ENCODE results near the gene SHISA7. TPM values are rescaled to one million over a fixed set of nuclear protein-coding genes. Genes with fewer than 3 reads are reported as not detected.
A peak's percentile ranks its signal among the peaks of the same experiment; 100 is the strongest.

Gene SHISA7
- polyA plus RNA-seq, 1 donor: 0.18 TPM

GRCh38 chr19:55482156-55482961 lies 39.3 kb upstream of the SHISA7 start:
- no peak for DNase-seq

- DNase-seq: no peak
These were observed 38.7 kb upstream of the SHISA7 start for GRCh38 chr19:55481794-55482155.

- no peak for DNase-seq
These were observed 38.2 kb upstream of the SHISA7 start for GRCh38 chr19:55481148-55481793.

- no peak for DNase-seq
These were observed 36.5 kb upstream of the SHISA7 start for GRCh38 chr19:55479451-55480230.

GRCh38 chr19:55479045-55479444 lies 35.9 kb upstream of the SHISA7 start:
- DNase-seq: no peak

GRCh38 chr19:55478364-55478763 lies 35.3 kb upstream of the SHISA7 start:
- DNase-seq: no peak

- no peak for DNase-seq
These were observed 34.8 kb upstream of the SHISA7 start for GRCh38 chr19:55477905-55478304.

- DNase-seq: peak; percentile 100
These were observed 33.1 kb upstream of the SHISA7 start, which contains the start of gene ZNF628 for GRCh38 chr19:55476100-55476775. ZNF628 (plus strand) TSS chr19:55476617; CDS start chr19:55479911, 3,294 bp downstream.

- DNase-seq: no peak
These were observed 31.5 kb upstream of the SHISA7 start for GRCh38 chr19:55474269-55475265.

GRCh38 chr19:55473225-55474012 lies 30.3 kb upstream of the SHISA7 start:
- DNase-seq: no peak

- DNase-seq: no peak
These were observed 29.4 kb upstream of the SHISA7 start for GRCh38 chr19:55472463-55472862.

GRCh38 chr19:55471266-55471665 lies 28.2 kb upstream of the SHISA7 start:
- no peak for DNase-seq

GRCh38 chr19:55468054-55468393 lies 24.9 kb upstream of the SHISA7 start:
- no peak for DNase-seq

GRCh38 chr19:55467236-55468053 lies 24.3 kb upstream of the SHISA7 start:
- DNase-seq: peak; percentile 73

GRCh38 chr19:55466241-55466614 lies 23.1 kb upstream of the SHISA7 start:
- no peak for DNase-seq

- no peak for DNase-seq
These were observed 22.6 kb upstream of the SHISA7 start for GRCh38 chr19:55465460-55466240.

GRCh38 chr19:55464662-55465054 lies 21.6 kb upstream of the SHISA7 start, which contains the start of gene C19orf85:
C19orf85 (minus strand) TSS chr19:55464751; CDS start chr19:55464554, 197 bp downstream.
- DNase-seq: no peak

GRCh38 chr19:55464039-55464661 lies 21.1 kb upstream of the SHISA7 start:
- DNase-seq: no peak

All from hindlimb muscle (tissue), 1 donor.